Nephron progenitor cell (in vitro differentiated cells): ENCODE measurements around the gene GRXCR1.
A peak's percentile ranks its signal among the peaks of the same experiment; 100 is the strongest.

ENCODE experiments used
- DNase-seq: peaks from one replicate; pipeline ENCODE4 v3.0.0; 2021
- H3K27ac Mint-ChIP-seq: 2 replicates; pipeline ENCODE4 v1.8.0; 2021; ENCODE audit warnings: mild to moderate bottlenecking, moderate library complexity, mixed read lengths
- H3K27me3 Mint-ChIP-seq: 2 replicates; pipeline ENCODE4 v1.8.0; 2021; ENCODE audit warnings: mild to moderate bottlenecking, low read depth, mixed read lengths; ENCODE audit not compliant: poor library complexity
- H3K36me3 Mint-ChIP-seq: 2 replicates; pipeline ENCODE4 v1.8.0; 2021; ENCODE audit warnings: low read depth, mixed read lengths
- H3K4me1 Mint-ChIP-seq: 2 replicates; pipeline ENCODE4 v1.8.0; 2021; ENCODE audit warnings: mixed read lengths
- H3K4me3 Mint-ChIP-seq: 2 replicates; pipeline ENCODE4 v1.8.0; 2021; ENCODE audit warnings: mild to moderate bottlenecking, moderate library complexity, mixed read lengths
- H3K9me3 Mint-ChIP-seq: 2 replicates; pipeline ENCODE4 v1.8.0; 2021; ENCODE audit warnings: mild to moderate bottlenecking, moderate library complexity, mixed read lengths
- CTCF ChIP-seq: fragments of 200-600 bp; sonication (generic); IDR thresholded peaks from 2 replicates; pipeline ENCODE4 v1.5.0; 2021; ENCODE audit warnings: antibody characterized with exemption

GRXCR1 gene

GRCh38 chr4:42985976-42986375 lies 93.5 kb downstream of the GRXCR1 start:
- no peak for TF ChIP-seq CTCF
- no peaks in the 10 kb centered on the region for H3K4me1 Mint-ChIP-seq
- no peak overlapping the region for H3K4me3 Mint-ChIP-seq
- H3K27me3 Mint-ChIP-seq: no peaks in the 10 kb centered on the region
- H3K9me3 Mint-ChIP-seq: peaks cover 22% of the 10 kb centered on the region
- no peak for DNase-seq
- H3K27ac Mint-ChIP-seq: no peak overlapping the region
- no peaks in the 10 kb centered on the region for H3K36me3 Mint-ChIP-seq

- Mint-ChIP-seq H3K27ac (no peak overlapping the region), H3K27me3 (no peaks in the 10 kb centered on the region), H3K36me3 (no peaks in the 10 kb centered on the region), H3K9me3 (peaks cover 12% of the 10 kb centered on the region), H3K4me3 (no peak overlapping the region), H3K4me1 (no peaks in the 10 kb centered on the region)
- DNase-seq: peak; percentile 5
- peak; percentile 79 for TF ChIP-seq CTCF
Measured at GRCh38 chr4:42995343-42995944, 102.9 kb downstream of the GRXCR1 start.

- H3K4me3 Mint-ChIP-seq: no peak overlapping the region
- no peak for TF ChIP-seq CTCF
- H3K36me3 Mint-ChIP-seq: no peaks in the 10 kb centered on the region
- peaks cover 5% of the 10 kb centered on the region for H3K27me3 Mint-ChIP-seq
- DNase-seq: no peak
- peaks cover 32% of the 10 kb centered on the region for H3K9me3 Mint-ChIP-seq
- H3K27ac Mint-ChIP-seq: no peak overlapping the region
- H3K4me1 Mint-ChIP-seq: no peaks in the 10 kb centered on the region
Measured at GRCh38 chr4:43008793-43009192, 116.3 kb downstream of the GRXCR1 start.

- Mint-ChIP-seq H3K27me3 (no peaks in the 10 kb centered on the region), H3K27ac (no peak overlapping the region), H3K36me3 (no peaks in the 10 kb centered on the region), H3K4me3 (no peak overlapping the region), H3K4me1 (no peaks in the 10 kb centered on the region), H3K9me3 (no peaks in the 10 kb centered on the region)
- TF ChIP-seq CTCF: no peak
- no peak for DNase-seq
Measured at GRCh38 chr4:43014256-43014655, 121.7 kb downstream of the GRXCR1 start.

- Mint-ChIP-seq H3K27me3 (no peaks in the 10 kb centered on the region), H3K27ac (no peak overlapping the region), H3K4me1 (no peaks in the 10 kb centered on the region), H3K36me3 (no peaks in the 10 kb centered on the region), H3K9me3 (no peaks in the 10 kb centered on the region), H3K4me3 (no peak overlapping the region)
- TF ChIP-seq CTCF: no peak
- no peak for DNase-seq
Measured at GRCh38 chr4:43041632-43042031, 149.1 kb downstream of the GRXCR1 start.

GRCh38 chr4:43047058-43047457 lies 154.5 kb downstream of the GRXCR1 start:
- no peaks in the 10 kb centered on the region for H3K27me3 Mint-ChIP-seq
- no peaks in the 10 kb centered on the region for H3K36me3 Mint-ChIP-seq
- H3K4me3 Mint-ChIP-seq: no peak overlapping the region
- no peak for DNase-seq
- no peaks in the 10 kb centered on the region for H3K9me3 Mint-ChIP-seq
- no peak overlapping the region for H3K27ac Mint-ChIP-seq
- peaks cover 15% of the 10 kb centered on the region for H3K4me1 Mint-ChIP-seq
- TF ChIP-seq CTCF: no peak
